H7 (cell line): ENCODE results near the gene MDH2. TPM values are rescaled to one million over a fixed set of nuclear protein-coding genes. Genes with fewer than 3 reads are reported as not detected.
"Not testable (repeated sequence)": the region's sequence is repeated elsewhere in the genome, so short reads cannot be mapped to it uniquely, and the experiment has no call there.

ENCODE experiments used
- DNase-seq: peaks from one replicate; pipeline ENCODE4 v3.0.0; 2012
- H3K27me3 ChIP-seq: 2 replicates; pipeline ENCODE4 v1.6.0; 2011; ENCODE audit warnings: mild to moderate bottlenecking, low read length; ENCODE audit not compliant: control insufficient read depth, insufficient read depth
- H3K36me3 ChIP-seq: replicated peaks from 2 replicates; pipeline ENCODE4 v1.5.1; 2011; ENCODE audit warnings: low read length; ENCODE audit not compliant: control insufficient read depth, insufficient read depth
- H3K4me3 ChIP-seq: 2 replicates; pipeline ENCODE4 v1.5.1; 2011; ENCODE audit warnings: low read depth, mild to moderate bottlenecking, control low read depth, low read length, moderate library complexity; ENCODE audit not compliant: insufficient read depth
- total RNA-seq: library from RNA; depleted of rRNA; stranded (reverse); fragments of >200 nt; shearing (Covaris generic); gene quantifications from 2 replicates; pipeline ENCODE4 v1.2.3, GENCODE V29; 2014; rRNA removed

MDH2 gene, protein sequence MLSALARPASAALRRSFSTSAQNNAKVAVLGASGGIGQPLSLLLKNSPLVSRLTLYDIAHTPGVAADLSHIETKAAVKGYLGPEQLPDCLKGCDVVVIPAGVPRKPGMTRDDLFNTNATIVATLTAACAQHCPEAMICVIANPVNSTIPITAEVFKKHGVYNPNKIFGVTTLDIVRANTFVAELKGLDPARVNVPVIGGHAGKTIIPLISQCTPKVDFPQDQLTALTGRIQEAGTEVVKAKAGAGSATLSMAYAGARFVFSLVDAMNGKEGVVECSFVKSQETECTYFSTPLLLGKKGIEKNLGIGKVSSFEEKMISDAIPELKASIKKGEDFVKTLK
- total RNA-seq, result 206 and 246 TPM in 2 replicates

DNA sequence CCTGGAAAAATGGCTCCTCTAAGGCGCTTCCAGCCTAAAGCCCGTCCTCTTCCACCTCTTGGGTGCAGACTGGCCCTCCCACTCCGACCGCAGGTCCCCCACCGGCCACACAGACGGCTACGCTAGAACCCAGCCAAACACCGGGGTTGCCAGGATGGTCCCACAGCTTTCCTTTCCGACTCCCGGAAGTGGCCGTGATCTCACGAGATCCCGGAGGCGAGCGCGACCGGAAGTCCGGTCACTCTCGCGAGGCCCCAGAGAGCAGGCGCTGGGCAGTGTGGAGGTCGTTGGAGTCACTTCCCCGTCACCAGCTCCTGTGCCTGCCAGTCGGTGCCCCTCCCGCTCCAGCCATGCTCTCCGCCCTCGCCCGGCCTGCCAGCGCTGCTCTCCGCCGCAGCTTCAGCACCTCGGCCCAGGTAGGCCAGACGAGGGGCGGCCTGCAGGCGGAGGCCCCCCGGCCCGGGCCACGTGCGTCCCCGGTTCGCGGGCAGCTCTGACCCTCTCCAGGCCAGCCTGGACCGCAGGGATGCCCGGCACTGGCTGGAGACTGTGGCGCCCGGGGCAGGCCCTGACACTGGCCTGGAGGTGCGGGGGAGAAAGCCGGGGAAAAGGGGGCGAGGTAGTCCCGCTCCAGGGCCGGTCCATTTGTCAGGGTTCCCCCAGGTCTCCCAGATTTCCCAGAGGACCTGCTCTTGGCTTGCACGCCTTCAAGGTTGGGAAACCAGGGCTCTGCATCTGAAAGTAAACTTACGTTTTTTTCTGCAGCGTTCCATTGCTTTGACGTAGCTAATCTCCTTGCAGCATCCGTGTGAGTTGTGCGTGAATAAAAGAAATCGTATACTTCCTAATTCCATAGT is at the start of gene MDH2, which contains the start of gene STYXL1:
TSS of gene MDH2 (plus strand) at position 296 of the 857 bp plus-strand sequence. CDS start at position 351, 55 bp downstream.
TSS of gene STYXL1 (minus strand) at position 190 of the 857 bp plus-strand sequence. CDS start 17,477 bp downstream, outside the sequence.
- peak within 1 kb of the TSS; percentile 95 for H3K4me3 ChIP-seq
- H3K27me3 ChIP-seq, result no peaks in the 10 kb centered on the region
- H3K36me3 ChIP-seq, result no peaks in the 10 kb centered on the region; the same call in 1 of the 2 replicates
- peak; percentile 98 for DNase-seq

DNA sequence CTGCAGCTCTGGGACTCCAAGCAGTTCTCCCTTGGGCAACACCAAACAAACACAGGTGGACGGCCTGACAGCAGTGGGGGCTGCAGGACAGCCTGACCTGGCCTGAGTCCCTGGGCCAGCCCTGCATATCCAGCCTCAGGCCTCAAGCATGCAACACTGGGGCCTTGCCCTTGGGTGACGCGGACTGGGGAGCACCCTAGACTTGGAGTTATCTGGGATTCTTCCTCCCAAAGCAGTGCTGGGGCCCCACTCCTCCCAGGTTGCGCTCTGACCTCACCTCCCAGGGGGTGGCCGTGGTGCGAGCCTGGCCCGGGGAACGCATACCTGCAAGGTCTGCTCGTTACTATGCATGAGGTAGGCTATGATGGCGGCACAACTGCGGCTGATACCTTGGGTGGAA is 47.3 kb upstream of the MDH2 start:
- Histone ChIP-seq H3K36me3 (peaks cover 9% of the 10 kb centered on the region), H3K27me3 (no peaks in the 10 kb centered on the region), H3K4me3 (no peak overlapping the region)
- DNase-seq, result peak; percentile 31

DNA sequence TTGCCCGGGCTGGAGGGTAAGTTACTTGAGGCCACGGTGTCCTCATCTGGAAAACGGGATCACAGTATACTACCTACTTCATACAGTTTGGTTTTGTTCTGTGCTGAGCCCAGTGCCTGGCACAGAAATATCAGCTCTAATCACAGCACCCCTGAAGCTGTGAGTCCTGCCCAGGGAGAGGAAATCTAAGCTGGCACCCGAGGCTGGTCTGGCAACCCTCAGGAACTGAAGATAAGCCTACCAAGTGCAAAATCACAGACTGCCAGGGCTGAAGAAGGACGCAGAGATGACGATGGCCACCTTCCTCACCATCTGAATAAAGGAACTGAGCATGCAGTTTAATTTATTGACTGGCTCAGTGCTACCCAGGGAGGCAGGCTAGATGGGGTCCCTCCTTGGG is 45.8 kb upstream of the MDH2 start:
- DNase-seq, result no peak
- H3K36me3 ChIP-seq, result peaks cover 9% of the 10 kb centered on the region
- H3K4me3 ChIP-seq, result no peak overlapping the region
- no peaks in the 10 kb centered on the region for H3K27me3 ChIP-seq

DNA sequence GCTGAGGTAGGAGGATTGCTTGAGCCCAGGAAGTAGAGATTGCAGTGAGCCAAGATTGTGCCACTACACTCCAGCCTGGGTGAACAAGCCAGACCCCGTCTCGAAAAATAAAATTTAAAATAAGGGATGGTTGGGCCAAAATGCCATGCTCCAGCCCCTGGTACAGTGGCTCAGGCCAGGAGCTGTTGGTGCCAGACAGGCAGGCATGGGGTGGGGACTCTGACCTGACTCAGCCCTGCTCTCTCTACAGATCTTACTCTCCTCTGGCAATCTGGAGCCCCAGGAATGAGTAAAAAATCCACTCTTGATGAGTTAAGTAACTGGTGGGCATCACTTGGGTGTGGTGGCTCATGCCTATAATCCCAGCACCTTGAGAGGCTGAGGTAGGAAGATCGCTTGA is 45.1 kb upstream of the MDH2 start:
- H3K27me3 ChIP-seq, result no peaks in the 10 kb centered on the region
- DNase-seq, result no peak
- H3K4me3 ChIP-seq, result no peak overlapping the region
- peaks cover 9% of the 10 kb centered on the region for H3K36me3 ChIP-seq

DNA sequence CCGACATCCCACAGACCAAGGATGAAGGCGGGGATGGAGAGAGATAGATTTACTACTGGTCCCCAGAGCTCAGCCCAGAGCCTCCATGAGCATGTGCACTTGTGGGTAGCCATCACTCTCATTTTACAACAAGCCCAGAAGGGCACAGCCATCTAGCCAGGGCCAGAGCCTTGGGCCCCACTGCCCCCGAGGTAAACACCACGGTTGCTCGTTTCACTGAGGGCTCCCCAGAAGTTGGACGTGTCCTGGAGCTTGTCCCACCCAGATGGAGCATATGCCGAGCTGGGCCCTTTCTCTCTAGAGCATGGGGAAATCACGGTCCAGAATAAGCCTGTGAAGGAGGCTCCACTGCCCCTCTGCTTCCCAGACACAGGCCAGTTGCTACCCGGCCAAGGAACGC is 44.6 kb upstream of the MDH2 start:
- H3K27me3 ChIP-seq, result no peaks in the 10 kb centered on the region
- no peak overlapping the region for H3K4me3 ChIP-seq
- DNase-seq, result no peak
- H3K36me3 ChIP-seq, result peaks cover 9% of the 10 kb centered on the region

DNA sequence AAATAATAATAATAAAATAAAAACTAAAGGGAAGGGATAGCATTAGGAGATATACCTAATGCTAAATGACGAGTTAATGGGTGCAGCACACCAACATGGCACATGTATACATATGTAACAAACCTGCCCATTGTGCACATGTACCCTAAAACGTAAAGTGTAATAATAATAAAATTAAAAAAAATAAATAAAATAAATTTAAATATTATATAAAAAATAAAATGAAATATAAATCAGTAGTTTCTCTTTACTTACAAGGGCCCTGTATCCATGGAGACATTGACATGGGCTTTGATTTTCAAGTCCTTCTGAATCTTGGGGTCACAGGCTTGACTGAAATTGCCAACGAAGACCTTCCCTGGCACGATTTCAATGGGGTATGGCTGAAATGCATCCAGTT is 42.9 kb upstream of the MDH2 start:
- not testable (repeated sequence) for H3K36me3 ChIP-seq, H3K27me3 ChIP-seq

DNA sequence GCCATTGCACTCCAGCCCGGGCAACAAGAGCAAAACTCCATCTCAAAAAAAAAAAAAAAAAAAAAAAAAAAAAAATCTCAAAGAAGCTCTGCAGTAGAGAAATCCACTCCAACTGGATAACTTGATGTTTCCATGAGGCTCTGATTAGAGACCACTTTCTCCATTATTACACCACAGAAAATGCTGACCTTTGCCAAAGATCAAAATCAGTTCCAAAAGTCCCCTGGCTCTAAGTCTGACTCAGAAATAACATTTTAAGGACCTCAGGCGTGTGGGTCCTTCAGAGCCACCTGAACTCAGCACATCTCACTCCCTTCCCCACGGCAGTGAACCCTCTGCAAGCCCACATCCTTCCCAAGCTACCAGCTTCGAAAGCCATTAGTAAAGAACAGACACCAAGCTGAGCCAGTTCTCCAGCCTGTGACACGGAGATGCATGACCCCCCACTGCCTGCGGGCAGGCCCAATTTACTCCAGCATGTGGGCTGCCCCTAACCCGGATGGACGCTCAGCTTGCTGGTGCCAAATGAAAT is 39.7 kb upstream of the MDH2 start:
- Histone ChIP-seq H3K27me3 (no peaks in the 10 kb centered on the region), H3K36me3 (peaks cover 7% of the 10 kb centered on the region)
- DNase-seq, result peak; percentile 41

More for the DNA sequence above, 42.9 kb upstream of the MDH2 start:
- DNase-seq, H3K4me3 ChIP-seq: not testable (repeated sequence)

DNA sequence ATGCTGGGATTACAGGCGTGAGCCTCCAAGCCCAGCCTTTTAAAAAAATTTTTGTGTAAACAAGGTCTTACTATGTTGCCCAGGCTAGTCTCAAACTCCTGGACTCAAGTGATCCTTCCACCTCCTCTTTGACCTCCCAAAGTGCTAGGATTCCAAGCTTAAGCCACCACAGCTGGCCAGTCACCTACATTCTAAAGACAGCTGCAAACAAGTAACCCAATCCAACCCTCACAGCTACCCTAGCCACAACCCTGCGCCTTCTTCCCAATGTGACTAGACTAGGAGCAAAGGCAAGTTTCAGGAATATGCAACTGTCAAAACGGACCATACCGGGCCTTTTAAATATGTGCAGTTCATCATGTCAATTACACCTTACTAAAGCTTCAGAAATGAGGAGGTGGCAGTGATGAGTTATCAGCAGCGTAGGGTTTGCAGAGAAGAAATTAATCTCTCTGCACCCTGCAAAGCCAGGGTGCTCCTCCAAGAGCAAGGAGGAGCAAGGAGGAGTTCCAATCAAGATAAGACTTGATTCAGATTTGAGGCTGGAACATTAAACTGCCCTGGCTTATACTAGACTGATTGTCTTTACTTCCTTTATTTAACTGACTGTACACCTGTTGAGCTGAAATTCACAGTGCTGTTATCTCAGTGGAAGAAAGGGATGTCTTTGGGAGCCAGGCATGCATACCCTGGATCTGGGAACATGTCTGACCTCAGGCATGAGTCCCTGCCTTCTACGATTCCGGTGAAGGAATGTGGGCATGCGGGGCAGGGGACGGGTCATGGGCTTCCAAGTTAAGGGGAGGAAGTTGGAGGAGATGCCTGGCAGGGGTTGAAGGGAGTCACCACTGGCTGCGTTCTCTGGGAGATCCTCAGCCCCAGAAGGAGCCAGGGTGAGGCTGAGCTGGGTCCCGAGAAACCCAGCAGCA is 38.0 kb upstream of the MDH2 start:
- no peak for DNase-seq
- Histone ChIP-seq H3K27me3 (no peaks in the 10 kb centered on the region), H3K4me3 (no peak overlapping the region), H3K36me3 (peaks cover 5% of the 10 kb centered on the region)

More for the DNA sequence above, 39.7 kb upstream of the MDH2 start:
- H3K4me3 ChIP-seq, result no peak overlapping the region

DNA sequence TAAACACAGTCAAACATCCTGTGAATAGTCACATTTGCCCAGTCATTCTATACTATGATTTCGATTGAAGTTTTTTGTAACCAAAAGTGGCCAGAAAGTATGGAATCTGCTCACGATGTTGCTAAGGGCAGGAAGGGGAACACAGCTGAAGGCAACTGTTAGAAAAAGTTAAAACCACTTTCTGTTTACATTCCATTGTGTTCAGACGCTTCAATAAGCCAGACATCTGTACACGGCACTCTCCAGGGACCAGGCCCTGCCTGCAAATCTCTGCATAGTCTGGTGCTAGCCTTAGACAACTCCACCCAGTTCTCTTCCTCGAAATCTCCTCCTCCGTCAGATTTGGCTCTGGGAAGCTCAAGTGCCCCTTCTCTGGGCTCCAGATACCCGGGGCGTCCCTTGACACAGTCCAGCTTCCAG is 36.5 kb upstream of the MDH2 start:
- no peaks in the 10 kb centered on the region for H3K27me3 ChIP-seq
- no peak for DNase-seq
- peaks cover 4% of the 10 kb centered on the region for H3K36me3 ChIP-seq
- no peak overlapping the region for H3K4me3 ChIP-seq

DNA sequence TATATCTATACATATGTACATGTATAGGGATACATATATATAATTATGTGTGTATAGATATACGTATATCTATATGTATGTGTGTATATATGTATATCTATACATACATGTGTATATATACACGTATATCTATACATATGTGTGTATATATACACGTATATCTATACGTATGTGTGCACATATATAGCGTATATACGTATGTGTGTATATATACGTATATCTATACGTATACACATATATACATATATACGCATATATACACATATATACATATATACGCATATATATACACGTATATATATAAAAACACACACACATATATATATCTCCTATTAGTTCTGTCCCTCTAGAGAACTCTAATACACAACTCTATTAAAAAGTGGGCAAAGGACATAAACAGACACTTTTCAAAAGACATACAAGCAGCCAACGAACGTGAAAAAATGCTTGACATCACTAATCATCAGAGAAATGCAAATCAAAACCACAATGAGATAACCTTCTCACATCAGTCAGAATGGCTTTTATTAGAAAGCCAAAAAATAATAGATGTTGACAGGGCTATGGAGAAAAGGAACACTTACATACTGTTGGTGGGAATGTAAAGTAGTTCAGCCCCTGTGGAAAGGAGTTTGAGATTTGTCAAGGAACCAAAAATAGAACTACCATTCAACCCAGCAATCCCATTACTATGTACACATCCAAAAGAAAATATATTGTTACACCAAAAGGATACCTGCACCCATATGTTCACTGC is 31.5 kb upstream of the MDH2 start:
- Histone ChIP-seq H3K36me3 (peaks cover 9% of the 10 kb centered on the region), H3K27me3 (no peaks in the 10 kb centered on the region), H3K4me3 (no peak overlapping the region)
- no peak for DNase-seq

DNA sequence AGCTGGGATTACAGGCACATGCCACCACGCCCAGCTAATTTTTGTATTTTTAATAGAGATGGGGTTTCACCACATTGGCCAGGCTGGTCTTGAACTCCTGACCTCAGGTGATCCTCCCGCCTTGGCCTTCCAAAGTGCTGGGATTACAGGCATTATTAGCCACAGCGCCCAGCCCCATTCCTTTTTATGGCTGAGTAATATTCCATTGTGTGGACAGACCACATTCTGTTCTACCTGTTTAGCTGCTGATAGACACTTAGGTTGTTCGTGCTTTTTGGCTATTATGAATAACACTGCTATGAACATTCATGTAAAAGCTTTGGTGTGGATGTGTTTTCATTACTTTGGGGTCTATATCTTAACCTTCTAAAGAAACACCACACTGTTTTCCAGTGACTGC is 29.4 kb upstream of the MDH2 start:
- H3K36me3 ChIP-seq, result peaks cover 10% of the 10 kb centered on the region
- H3K27me3 ChIP-seq, DNase-seq, H3K4me3 ChIP-seq: not testable (repeated sequence)

DNA sequence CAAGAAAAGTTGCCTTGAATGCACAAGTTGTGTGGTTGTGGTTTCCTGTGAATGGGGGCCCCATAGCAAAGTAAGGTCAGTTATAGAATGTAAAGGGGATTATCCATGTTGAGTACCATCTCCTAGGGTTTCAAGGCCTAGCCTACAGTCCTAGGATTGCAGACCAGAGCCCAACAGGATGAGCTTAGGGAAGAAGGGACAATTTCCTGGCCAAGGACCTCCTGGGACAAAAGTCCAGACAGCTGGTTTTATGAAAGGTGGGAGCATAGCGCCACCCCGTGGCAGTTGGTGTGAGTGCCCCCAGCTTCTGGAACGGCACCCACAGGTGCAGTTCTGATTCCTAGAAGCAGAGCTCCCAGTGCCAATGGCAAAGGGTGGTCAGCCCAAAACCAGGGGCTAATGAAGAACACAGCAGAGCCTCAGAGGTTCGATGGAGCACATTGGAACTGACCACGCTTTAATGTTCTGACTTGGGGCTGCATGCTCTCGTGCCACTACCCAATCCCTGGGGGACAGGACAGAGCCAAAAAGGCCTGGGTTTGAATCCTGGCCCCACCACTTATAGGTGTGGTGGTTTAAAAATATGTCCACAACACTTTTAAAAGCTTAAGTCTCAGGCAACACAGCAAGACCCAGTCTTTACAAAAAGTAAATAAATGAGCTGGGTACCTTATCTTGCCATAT is 27.7 kb upstream of the MDH2 start:
- Histone ChIP-seq H3K4me3 (no peak overlapping the region), H3K27me3 (no peaks in the 10 kb centered on the region), H3K36me3 (peaks cover 10% of the 10 kb centered on the region)
- DNase-seq, result peak; percentile 87
